Lower leg skin (tissue), 3 donors: ENCODE measurements around the gene PLPPR1.

Experiments used
- POLR2A ChIP-seq, 2 donors: fragments of 450-650 bp; IDR thresholded peaks; one replicate each; pipeline ENCODE4 v1.6.1; 2016 to 2017; ENCODE audit warnings: antibody characterized with exemption in 2 of 2, mild to moderate bottlenecking in 1 of 2, moderate library complexity in 1 of 2
- TF ChIP-seq, protein P1 (sequence below), 3 donors: fragments of 450-650 bp; IDR thresholded peaks; one replicate each; pipeline ENCODE4 v1.5.1; 2016; ENCODE audit warnings: antibody characterized with exemption in 3 of 3, mild to moderate bottlenecking in 3 of 3, moderate library complexity in 2 of 3

DNA sequence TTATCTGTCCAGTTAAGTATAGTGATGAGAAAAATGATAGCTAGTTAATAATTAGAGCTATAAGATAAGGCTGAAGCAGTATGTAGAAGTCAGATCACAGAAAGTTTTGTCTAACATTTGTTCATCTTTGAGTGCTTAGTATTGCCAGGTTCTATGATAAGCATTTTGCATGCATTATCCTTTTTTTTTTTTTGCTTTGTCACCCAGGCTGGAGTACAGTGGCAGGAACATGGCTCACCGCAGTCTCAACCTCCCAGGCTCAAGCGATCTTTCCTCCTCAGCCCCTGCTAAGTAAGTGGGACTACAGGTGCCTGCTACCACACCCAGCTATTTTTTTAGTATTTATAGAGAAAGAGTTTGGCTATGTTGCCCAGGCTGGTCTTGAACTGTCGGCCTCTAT lies 338.8 kb downstream of the PLPPR1 start:
- TF ChIP-seq, protein P1, sequence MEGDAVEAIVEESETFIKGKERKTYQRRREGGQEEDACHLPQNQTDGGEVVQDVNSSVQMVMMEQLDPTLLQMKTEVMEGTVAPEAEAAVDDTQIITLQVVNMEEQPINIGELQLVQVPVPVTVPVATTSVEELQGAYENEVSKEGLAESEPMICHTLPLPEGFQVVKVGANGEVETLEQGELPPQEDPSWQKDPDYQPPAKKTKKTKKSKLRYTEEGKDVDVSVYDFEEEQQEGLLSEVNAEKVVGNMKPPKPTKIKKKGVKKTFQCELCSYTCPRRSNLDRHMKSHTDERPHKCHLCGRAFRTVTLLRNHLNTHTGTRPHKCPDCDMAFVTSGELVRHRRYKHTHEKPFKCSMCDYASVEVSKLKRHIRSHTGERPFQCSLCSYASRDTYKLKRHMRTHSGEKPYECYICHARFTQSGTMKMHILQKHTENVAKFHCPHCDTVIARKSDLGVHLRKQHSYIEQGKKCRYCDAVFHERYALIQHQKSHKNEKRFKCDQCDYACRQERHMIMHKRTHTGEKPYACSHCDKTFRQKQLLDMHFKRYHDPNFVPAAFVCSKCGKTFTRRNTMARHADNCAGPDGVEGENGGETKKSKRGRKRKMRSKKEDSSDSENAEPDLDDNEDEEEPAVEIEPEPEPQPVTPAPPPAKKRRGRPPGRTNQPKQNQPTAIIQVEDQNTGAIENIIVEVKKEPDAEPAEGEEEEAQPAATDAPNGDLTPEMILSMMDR (IDR thresholded peaks at IDR 0.05): no peak
- no peak for TF ChIP-seq POLR2A (IDR thresholded peaks at IDR 0.05)
